Loucy (cell line): ENCODE data around the gene ZNF154.

Source experiments
- H2AFZ ChIP-seq: fragments of 200-600 bp; sonication (generic); 2 replicates; pipeline ENCODE4 v1.6.0; 2016; ENCODE audit warnings: antibody characterized with exemption, mild to moderate bottlenecking, low read length, moderate library complexity
- H3F3A ChIP-seq: fragments of 200-600 bp; 2 replicates; pipeline ENCODE4 v1.6.0; 2016; ENCODE audit warnings: antibody characterized with exemption, low read depth, mild to moderate bottlenecking
- H3K27me3 ChIP-seq: fragments of 200-600 bp; sonication (generic); 2 replicates; pipeline ENCODE4 v1.6.1; 2014; ENCODE audit warnings: low read length, mild to moderate bottlenecking; ENCODE audit not compliant: insufficient read depth, poor library complexity, severe bottlenecking
- H3K36me3 ChIP-seq: fragments of 200-600 bp; sonication (generic); 2 replicates; pipeline ENCODE4 v1.6.1; 2016; ENCODE audit warnings: low read length; ENCODE audit not compliant: insufficient read depth
- H3K4me1 ChIP-seq: fragments of 200-600 bp; sonication (generic); 2 replicates; pipeline ENCODE4 v1.5.1; 2014; ENCODE audit warnings: low read length, mild to moderate bottlenecking; ENCODE audit not compliant: insufficient read depth, poor library complexity, severe bottlenecking
- H3K4me2 ChIP-seq: fragments of 200-600 bp; sonication (generic); 2 replicates; pipeline ENCODE4 v1.6.0; 2014; ENCODE audit warnings: antibody characterized with exemption, low read length, low read depth, mild to moderate bottlenecking; ENCODE audit not compliant: poor library complexity, severe bottlenecking
- H3K4me3 ChIP-seq: fragments of 200-600 bp; sonication (generic); 2 replicates; pipeline ENCODE4 v1.5.1; 2014; ENCODE audit warnings: low read length, mild to moderate bottlenecking, mixed read lengths; ENCODE audit not compliant: poor library complexity, severe bottlenecking
- H3K79me2 ChIP-seq: fragments of 200-600 bp; sonication (generic); 2 replicates; pipeline ENCODE4 v1.6.1; 2014; ENCODE audit warnings: low read length; ENCODE audit not compliant: insufficient read depth
- H3K9ac ChIP-seq: fragments of 200-600 bp; sonication (generic); 2 replicates; pipeline ENCODE4 v1.6.0; 2014; ENCODE audit warnings: mild to moderate bottlenecking, low read depth, low read length, moderate library complexity; ENCODE audit not compliant: poor library complexity, severe bottlenecking
- H3K9me2 ChIP-seq: fragments of 200-600 bp; sonication (generic); replicated peaks from 2 replicates; pipeline ENCODE4 v1.6.1; 2016; ENCODE audit warnings: low read depth, low read length, mixed read lengths
- H3K9me3 ChIP-seq: fragments of 200-600 bp; sonication (generic); 2 replicates; pipeline ENCODE4 v1.6.1; 2014; ENCODE audit warnings: mild to moderate bottlenecking, antibody characterized with exemption, low read length, low read depth; ENCODE audit not compliant: insufficient read depth
- H4K20me1 ChIP-seq: fragments of 200-600 bp; sonication (generic); 2 replicates; pipeline ENCODE4 v1.6.0; 2014; ENCODE audit warnings: antibody characterized with exemption, low read length, mild to moderate bottlenecking; ENCODE audit not compliant: insufficient read depth, poor library complexity, severe bottlenecking
- CTCF ChIP-seq: fragments of 200-600 bp; sonication (generic); conservative IDR thresholded peaks from 2 replicates; pipeline ENCODE4 v1.5.1; 2014; ENCODE audit warnings: mild to moderate bottlenecking, antibody characterized with exemption, low read length
- EZH2phosphoT487 ChIP-seq: fragments of 200-600 bp; IDR thresholded peaks from 2 replicates; pipeline ENCODE4 v1.6.1; 2018; ENCODE audit warnings: antibody characterized with exemption, mild to moderate bottlenecking, moderate library complexity, borderline replicate concordance

The ZNF154 gene

GRCh38 chr19:57708641-57709361 is at the start of gene ZNF154:
Gene ZNF154 (minus strand): TSS chr19:57709204. CDS start chr19:57708971, 233 bp downstream.
- no peaks in the 10 kb centered on the region for H3F3A ChIP-seq
- H3K36me3 ChIP-seq = no peaks in the 10 kb centered on the region
- peak within 1 kb of the TSS; percentile 39; the same call in 1 of the 2 replicates for H2AFZ ChIP-seq
- no peaks in the 10 kb centered on the region; the same call in 1 of the 2 replicates for H3K9me3 ChIP-seq
- peak within 1 kb of the TSS; percentile 55 for H3K4me2 ChIP-seq
- no peaks in the 10 kb centered on the region for H3K9me2 ChIP-seq
- H4K20me1 ChIP-seq = no peaks in the 10 kb centered on the region
- H3K79me2 ChIP-seq = peaks cover 18% of the 10 kb centered on the region; the same call in 1 of the 2 replicates
- no peaks in the 10 kb centered on the region for H3K27me3 ChIP-seq
- H3K4me1 ChIP-seq = no peaks in the 10 kb centered on the region
- H3K4me3 ChIP-seq = peak within 1 kb of the TSS; percentile 73
- H3K9ac ChIP-seq = peak within 1 kb of the TSS; percentile 45
- TF ChIP-seq EZH2phosphoT487 (no peak), CTCF (no peak)

GRCh38 chr19:57757941-57758340 is 48.9 kb upstream of the ZNF154 start:
- H3K9me2 ChIP-seq = no peaks in the 10 kb centered on the region
- no peaks in the 10 kb centered on the region for H3F3A ChIP-seq
- no peaks in the 10 kb centered on the region for H4K20me1 ChIP-seq
- no peak overlapping the region for H3K4me3 ChIP-seq
- TF ChIP-seq EZH2phosphoT487 = no peak
- TF ChIP-seq CTCF = no peak
- H3K9ac ChIP-seq = no peak overlapping the region
- no peaks in the 10 kb centered on the region for H3K27me3 ChIP-seq
- no peaks in the 10 kb centered on the region for H3K4me1 ChIP-seq
- H3K79me2 ChIP-seq = no peaks in the 10 kb centered on the region
- H3K4me2 ChIP-seq = no peak overlapping the region
- no peak overlapping the region for H2AFZ ChIP-seq
- peaks cover 25% of the 10 kb centered on the region for H3K36me3 ChIP-seq
- peaks cover 24% of the 10 kb centered on the region; the same call in 1 of the 2 replicates for H3K9me3 ChIP-seq

GRCh38 chr19:57755031-57755430 is 46.0 kb upstream of the ZNF154 start:
- TF ChIP-seq EZH2phosphoT487 (no peak), CTCF (no peak)
- Histone ChIP-seq H3K27me3 (no peaks in the 10 kb centered on the region), H3K4me1 (no peaks in the 10 kb centered on the region), H3K4me2 (no peak overlapping the region), H3F3A (no peaks in the 10 kb centered on the region), H3K9me3 (peaks cover 34% of the 10 kb centered on the region; the same call in 1 of the 2 replicates), H3K9me2 (no peaks in the 10 kb centered on the region), H3K36me3 (peaks cover 50% of the 10 kb centered on the region), H3K9ac (no peak overlapping the region), H3K4me3 (no peak overlapping the region), H4K20me1 (no peaks in the 10 kb centered on the region), H2AFZ (no peak overlapping the region), H3K79me2 (peaks cover 11% of the 10 kb centered on the region; the same call in 1 of the 2 replicates)
